ENCODE data around the gene MOSPD2.

GRCh38 chrX:14941301-14941700 is 68.1 kb downstream of the MOSPD2 start:
- TF ChIP-seq EZH2phosphoT487 (IDR thresholded peaks at IDR 0.05; ENCODE audit: borderline replicate concordance, low read length) (no peak), CTCF (conservative IDR thresholded peaks at IDR 0.05; ENCODE audit: low read depth, low read length) (no peak)

All from PC-3 (cell line).